Measurements from ENCODE around the gene DUSP23. TPM values are rescaled to one million over a fixed set of nuclear protein-coding genes. Genes with fewer than 3 reads are reported as not detected.

DUSP23 gene
- total RNA-seq = 15.1 and 15.8 TPM in 2 replicates

DNA sequence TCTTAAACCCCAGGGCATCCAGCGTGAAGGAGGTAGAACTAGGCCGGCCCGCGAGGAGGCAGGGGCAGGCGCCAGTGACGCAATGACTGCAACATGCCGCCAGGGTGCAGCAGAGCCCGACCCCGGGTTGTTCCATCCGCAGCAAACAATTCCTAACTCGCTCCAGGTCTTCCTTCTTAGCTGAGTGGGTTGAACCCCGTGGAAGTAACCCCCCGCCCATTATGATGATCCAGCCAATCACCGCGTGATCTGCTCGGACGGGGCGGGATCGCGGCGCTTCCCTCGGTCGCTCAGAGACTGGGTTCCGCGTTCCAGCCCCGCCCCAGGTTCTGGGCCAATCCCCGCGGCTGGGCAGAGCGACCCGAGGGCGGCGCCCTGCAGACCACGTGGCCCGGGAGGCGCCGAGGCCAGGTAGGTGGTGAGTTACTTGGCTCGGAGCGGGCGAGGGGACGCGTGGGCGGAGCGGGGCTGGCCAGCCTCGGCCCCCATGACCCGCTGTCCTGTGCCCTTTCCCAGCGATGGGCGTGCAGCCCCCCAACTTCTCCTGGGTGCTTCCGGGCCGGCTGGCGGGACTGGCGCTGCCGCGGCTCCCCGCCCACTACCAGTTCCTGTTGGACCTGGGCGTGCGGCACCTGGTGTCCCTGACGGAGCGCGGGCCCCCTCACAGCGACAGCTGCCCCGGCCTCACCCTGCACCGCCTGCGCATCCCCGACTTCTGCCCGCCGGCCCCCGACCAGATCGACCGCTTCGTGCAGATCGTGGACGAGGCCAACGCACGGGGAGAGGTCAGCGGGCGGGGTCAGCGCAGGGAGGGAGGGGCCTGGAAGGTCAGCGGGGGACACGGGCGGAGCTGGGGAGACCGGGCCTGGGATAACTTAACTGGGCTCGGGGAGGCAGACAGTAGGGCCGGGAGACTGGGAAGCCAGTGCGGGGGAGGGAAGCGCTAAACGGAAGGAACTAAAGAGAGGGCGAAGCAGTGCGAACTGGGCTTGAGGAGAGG lies at the start of gene DUSP23:
TSS of gene DUSP23 (plus strand) at position 380 of the 1,000 bp plus-strand sequence. CDS start at position 519, 139 bp downstream.

DNA sequence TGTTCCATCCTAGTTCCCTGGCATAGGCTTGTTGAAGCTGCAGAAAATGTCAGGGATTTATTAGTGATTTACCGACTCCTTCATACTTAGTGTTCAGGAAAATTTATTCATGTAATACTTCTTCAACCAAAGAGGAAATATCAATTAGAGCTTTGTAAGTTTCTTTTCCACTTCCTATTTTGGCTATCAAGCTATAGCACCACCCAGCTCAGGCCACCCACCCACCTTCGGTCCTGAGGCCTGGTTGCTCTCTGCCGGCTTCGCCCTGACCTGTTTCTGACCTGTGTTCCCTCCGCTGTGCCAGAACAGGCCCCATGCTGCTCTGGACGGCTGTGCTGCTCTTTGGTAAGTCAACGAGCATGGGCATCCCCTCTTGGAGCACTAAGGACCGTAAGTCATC lies 21.3 kb downstream of the DUSP23 start, which contains the start of gene FCRL6:
TSS of gene FCRL6 (plus strand) at position 250 of the 400 bp plus-strand sequence. CDS start at position 315, 65 bp downstream.

DNA sequence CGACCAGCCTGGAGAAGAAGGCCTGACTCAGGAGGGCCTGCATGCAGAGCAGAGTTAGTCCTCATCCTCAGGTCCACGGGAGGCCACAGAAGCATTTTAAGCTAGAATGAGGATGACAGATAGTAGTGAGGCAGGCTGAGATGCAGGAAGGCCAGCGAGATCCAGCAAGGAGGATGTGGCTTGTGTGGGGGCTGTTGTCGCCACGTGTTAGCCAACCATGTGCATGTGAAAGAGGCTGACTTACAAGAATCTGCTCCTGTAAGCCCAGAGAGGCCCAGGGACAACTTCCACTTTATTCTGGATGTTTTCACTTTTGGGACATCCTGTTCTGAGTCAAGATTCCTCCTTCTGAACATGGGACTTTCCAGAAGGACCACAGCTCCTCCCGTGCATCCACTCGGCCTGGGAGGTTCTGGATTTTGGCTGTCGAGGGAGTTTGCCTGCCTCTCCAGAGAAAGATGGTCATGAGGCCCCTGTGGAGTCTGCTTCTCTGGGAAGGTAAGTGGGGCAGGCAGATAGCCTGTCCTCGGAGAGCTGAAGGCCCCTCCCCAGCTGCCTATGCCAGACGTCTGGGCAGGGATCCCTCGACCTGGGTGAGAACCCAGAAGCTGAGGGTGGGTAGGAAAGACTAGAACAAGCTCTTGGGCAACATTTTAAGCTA lies 45.8 kb downstream of the DUSP23 start, which contains the start of gene SLAMF8:
TSS of gene SLAMF8 (plus strand) at position 433 of the 661 bp plus-strand sequence. CDS start at position 459, 26 bp downstream.

Other genes starting within 250 kb of the DUSP23 start
- not detected in 2 replicates for gene OR10J5, start 245.0 kb upstream of the DUSP23 start, total RNA-seq
- gene APCS, start 193.1 kb upstream of the DUSP23 start, total RNA-seq = not detected in 2 replicates
- gene CRP, start 66.4 kb upstream of the DUSP23 start, total RNA-seq = not detected in 2 replicates
- not detected in 2 replicates for gene FCRL6, start 21.4 kb downstream of the DUSP23 start, total RNA-seq
- gene SLAMF8, start 45.9 kb downstream of the DUSP23 start, total RNA-seq = not detected in 2 replicates
- gene VSIG8, start 81.7 kb downstream of the DUSP23 start, total RNA-seq = not detected in 2 replicates
- 0.28 and 0.96 TPM in 2 replicates for gene CFAP45, start 119.2 kb downstream of the DUSP23 start, total RNA-seq
- gene TAGLN2, start 144.5 kb downstream of the DUSP23 start, total RNA-seq = 160 and 484 TPM in 2 replicates
- not detected in 2 replicates for gene IGSF9, start 164.7 kb downstream of the DUSP23 start, total RNA-seq
- gene SLAMF9, start 173.3 kb downstream of the DUSP23 start, total RNA-seq = 0.28 TPM in 1 of 2 replicates, not detected in the other

Data from regular cardiac myocyte (primary cell).